ENCODE results near the gene CD83.

CD83 gene

DNA sequence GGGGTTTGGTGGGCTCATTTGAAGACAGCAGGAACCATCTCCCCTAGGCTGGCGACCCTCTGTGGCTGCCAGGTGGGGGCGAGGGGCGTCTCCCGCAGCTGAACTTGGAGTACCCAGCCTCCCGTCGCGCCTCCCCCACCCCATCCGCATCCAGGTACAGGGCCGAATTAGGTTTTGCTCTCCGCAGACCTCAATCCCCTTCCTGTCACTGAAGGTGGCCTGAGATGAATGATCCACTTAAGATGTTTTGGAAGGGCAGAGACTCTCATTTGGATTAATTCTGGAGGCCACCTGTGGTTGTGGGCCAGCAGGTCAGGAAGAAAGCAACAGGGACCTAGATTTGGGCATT, 493 bp downstream of the CD83 start:
- peaks cover 7% of the 10 kb centered on the region for H3K4me1 ChIP-seq (ENCODE audit: control insufficient read depth, insufficient read depth, low read length)
- peak overlapping the region; percentile 37 for H3K4me3 ChIP-seq (ENCODE audit: low read length)

DNA sequence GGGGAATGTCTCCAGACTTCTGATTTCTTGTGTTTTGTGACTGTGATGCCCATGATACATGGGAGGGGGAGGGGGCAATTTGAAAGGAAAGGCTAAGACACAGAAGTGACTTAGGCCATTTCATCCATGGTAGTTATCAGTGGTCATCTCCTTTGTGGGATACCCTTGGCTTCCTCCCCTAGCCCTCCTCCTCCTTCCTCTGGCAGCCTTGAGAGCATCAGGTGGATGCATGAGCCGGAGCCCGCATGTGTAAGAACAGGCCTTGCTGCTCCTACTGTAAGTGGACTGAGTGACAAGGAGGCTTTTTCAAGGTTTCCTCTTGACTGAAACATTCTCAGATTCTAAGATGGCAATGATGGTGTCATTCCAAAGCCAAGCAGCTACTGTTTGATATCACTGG, 874 bp downstream of the CD83 start:
- no peaks in the 10 kb centered on the region for H3K36me3 ChIP-seq (ENCODE audit: control insufficient read depth, insufficient read depth, low read length)
- H3K4me3 ChIP-seq (ENCODE audit: low read length), result no peak overlapping the region
- no peaks in the 10 kb centered on the region for H3K27me3 ChIP-seq (ENCODE audit: control insufficient read depth, insufficient read depth, low read length)
- peak overlapping the region; percentile 61 for H3K9ac ChIP-seq (ENCODE audit: low read length)
- H3K9me3 ChIP-seq (ENCODE audit: control insufficient read depth, low read length), result no peaks in the 10 kb centered on the region
- peaks cover 7% of the 10 kb centered on the region for H3K4me1 ChIP-seq (ENCODE audit: control insufficient read depth, insufficient read depth, low read length)

More for the DNA sequence above, 493 bp downstream of the CD83 start:
- Histone ChIP-seq H3K9ac (ENCODE audit: low read length) (peak overlapping the region; percentile 61), H3K9me3 (ENCODE audit: control insufficient read depth, low read length) (no peaks in the 10 kb centered on the region), H3K36me3 (ENCODE audit: control insufficient read depth, insufficient read depth, low read length) (no peaks in the 10 kb centered on the region), H3K27me3 (ENCODE audit: control insufficient read depth, insufficient read depth, low read length) (no peaks in the 10 kb centered on the region)

DNA sequence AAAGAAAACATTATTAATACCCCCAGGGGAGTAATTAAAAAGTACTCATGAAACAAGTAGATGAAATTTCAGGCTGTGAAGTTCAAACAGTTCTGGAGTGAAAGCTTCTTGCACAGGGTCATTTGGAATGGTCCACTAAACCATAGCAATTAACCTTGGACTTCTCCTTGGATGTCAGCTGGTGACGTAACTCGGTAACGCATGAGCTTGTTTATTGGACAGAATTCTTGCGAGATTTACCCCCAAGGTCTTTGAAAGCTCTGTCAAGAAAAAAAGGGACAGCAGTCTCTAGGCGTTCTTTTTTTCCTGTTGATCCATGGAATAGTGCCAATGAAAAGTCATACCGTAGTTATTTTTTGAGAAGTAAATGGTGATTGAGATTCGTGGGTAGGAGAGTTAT, 2.2 kb downstream of the CD83 start:
- Histone ChIP-seq H3K36me3 (ENCODE audit: control insufficient read depth, insufficient read depth, low read length) (no peaks in the 10 kb centered on the region), H3K4me3 (ENCODE audit: low read length) (no peak overlapping the region), H3K9ac (ENCODE audit: low read length) (no peak overlapping the region), H3K27me3 (ENCODE audit: control insufficient read depth, insufficient read depth, low read length) (no peaks in the 10 kb centered on the region), H3K9me3 (ENCODE audit: control insufficient read depth, low read length) (no peaks in the 10 kb centered on the region), H3K4me1 (ENCODE audit: control insufficient read depth, insufficient read depth, low read length) (peaks cover 7% of the 10 kb centered on the region)

DNA sequence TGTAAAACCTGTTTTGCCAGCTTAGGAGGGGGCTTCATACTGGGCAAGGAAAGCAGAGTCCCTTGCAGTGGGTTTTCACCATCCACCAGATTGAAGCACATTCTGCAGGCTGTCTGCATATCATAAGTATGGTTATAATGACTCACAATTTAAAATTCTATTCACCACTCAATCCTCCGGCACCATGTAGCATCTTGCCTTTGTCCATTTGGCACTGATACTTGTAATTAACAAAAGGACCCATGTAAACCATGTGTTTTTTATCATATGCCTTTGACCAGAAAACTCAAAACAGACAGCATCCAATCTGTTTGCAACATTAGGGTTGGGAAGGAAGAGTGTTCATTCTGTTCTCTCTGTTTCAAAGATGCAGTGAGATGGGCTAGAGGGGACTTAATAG, 3.0 kb downstream of the CD83 start:
- Histone ChIP-seq H3K9me3 (ENCODE audit: control insufficient read depth, low read length) (no peaks in the 10 kb centered on the region), H3K4me3 (ENCODE audit: low read length) (no peak overlapping the region), H3K4me1 (ENCODE audit: control insufficient read depth, insufficient read depth, low read length) (peaks cover 7% of the 10 kb centered on the region), H3K36me3 (ENCODE audit: control insufficient read depth, insufficient read depth, low read length) (no peaks in the 10 kb centered on the region), H3K9ac (ENCODE audit: low read length) (no peak overlapping the region), H3K27me3 (ENCODE audit: control insufficient read depth, insufficient read depth, low read length) (no peaks in the 10 kb centered on the region)

GRCh38 chr6:14121936-14122344, 4.4 kb downstream of the CD83 start:
- Histone ChIP-seq H3K4me1 (ENCODE audit: control insufficient read depth, insufficient read depth, low read length) (peaks cover 7% of the 10 kb centered on the region), H3K9me3 (ENCODE audit: control insufficient read depth, low read length) (no peaks in the 10 kb centered on the region), H3K9ac (ENCODE audit: low read length) (no peak overlapping the region), H3K4me3 (ENCODE audit: low read length) (no peak overlapping the region), H3K27me3 (ENCODE audit: control insufficient read depth, insufficient read depth, low read length) (no peaks in the 10 kb centered on the region), H3K36me3 (ENCODE audit: control insufficient read depth, insufficient read depth, low read length) (no peaks in the 10 kb centered on the region)

DNA sequence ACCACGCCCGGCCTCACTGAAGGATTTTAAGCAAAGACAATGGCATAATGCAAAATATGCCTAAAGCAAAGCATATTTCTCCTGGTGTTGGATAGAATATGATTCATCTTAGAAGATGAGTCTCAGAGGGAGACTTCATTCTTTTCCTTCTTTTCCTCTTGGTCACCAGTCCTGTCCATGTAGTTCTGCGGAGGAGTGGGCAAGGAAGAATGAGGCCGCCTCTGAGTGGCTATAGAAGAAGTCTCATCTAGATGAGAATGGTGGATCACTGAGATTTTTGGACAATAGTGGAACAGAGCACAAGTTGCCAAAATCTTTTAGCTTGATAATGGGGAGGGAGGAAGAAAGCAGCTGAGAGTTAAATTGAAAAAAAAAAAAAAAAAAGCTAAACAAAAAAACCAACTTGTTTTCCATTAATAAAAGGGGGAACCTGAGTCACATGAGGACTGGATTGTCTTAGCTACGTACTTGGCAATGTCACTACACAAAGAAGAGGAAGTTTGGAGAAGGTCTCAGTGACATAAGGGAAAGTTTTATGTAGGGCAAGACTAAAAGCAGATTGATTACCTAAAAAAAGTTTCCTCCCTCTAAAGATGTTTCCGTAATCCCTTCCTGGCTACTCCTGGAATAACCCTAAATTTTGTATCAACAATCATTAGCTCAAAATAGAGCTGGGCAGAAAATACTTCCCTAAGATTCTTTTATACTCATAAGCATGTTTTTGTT, 6.0 kb downstream of the CD83 start:
- no peaks in the 10 kb centered on the region for H3K27me3 ChIP-seq (ENCODE audit: control insufficient read depth, insufficient read depth, low read length)
- no peaks in the 10 kb centered on the region for H3K9me3 ChIP-seq (ENCODE audit: control insufficient read depth, low read length)
- no peak overlapping the region for H3K9ac ChIP-seq (ENCODE audit: low read length)
- H3K36me3 ChIP-seq (ENCODE audit: control insufficient read depth, insufficient read depth, low read length), result no peaks in the 10 kb centered on the region
- H3K4me1 ChIP-seq (ENCODE audit: control insufficient read depth, insufficient read depth, low read length), result no peaks in the 10 kb centered on the region
- no peak overlapping the region for H3K4me3 ChIP-seq (ENCODE audit: low read length)

GRCh38 chr6:14125346-14125745, 7.8 kb downstream of the CD83 start:
- no peak overlapping the region for H3K9ac ChIP-seq (ENCODE audit: low read length)
- H3K4me1 ChIP-seq (ENCODE audit: control insufficient read depth, insufficient read depth, low read length), result no peaks in the 10 kb centered on the region
- H3K27me3 ChIP-seq (ENCODE audit: control insufficient read depth, insufficient read depth, low read length), result no peaks in the 10 kb centered on the region
- H3K9me3 ChIP-seq (ENCODE audit: control insufficient read depth, low read length), result no peaks in the 10 kb centered on the region
- H3K4me3 ChIP-seq (ENCODE audit: low read length), result no peak overlapping the region
- H3K36me3 ChIP-seq (ENCODE audit: control insufficient read depth, insufficient read depth, low read length), result no peaks in the 10 kb centered on the region

GRCh38 chr6:14126191-14126590, 8.6 kb downstream of the CD83 start:
- Histone ChIP-seq H3K9me3 (ENCODE audit: control insufficient read depth, low read length) (no peaks in the 10 kb centered on the region), H3K4me1 (ENCODE audit: control insufficient read depth, insufficient read depth, low read length) (no peaks in the 10 kb centered on the region), H3K36me3 (ENCODE audit: control insufficient read depth, insufficient read depth, low read length) (no peaks in the 10 kb centered on the region), H3K27me3 (ENCODE audit: control insufficient read depth, insufficient read depth, low read length) (no peaks in the 10 kb centered on the region), H3K4me3 (ENCODE audit: low read length) (no peak overlapping the region), H3K9ac (ENCODE audit: low read length) (no peak overlapping the region)

DNA sequence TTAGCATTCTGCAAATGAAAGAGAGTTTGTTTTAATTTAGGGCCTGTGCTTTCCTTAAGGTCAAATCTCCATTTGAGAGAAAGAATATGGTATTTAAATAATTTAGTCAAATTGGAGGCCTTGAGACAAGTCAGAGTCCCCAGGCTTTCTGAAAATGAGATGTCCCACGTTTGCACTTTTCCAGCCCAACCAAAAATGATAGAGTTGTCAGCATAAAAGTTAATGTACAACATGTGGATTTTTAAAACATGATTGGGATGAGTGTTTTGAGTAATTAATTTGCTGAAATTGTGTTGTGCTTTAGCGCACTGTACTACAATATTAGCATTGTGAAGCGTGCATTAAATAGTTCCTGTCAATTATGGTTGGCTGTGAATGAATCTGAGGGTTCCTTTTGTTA, 10.0 kb downstream of the CD83 start:
- Histone ChIP-seq H3K9me3 (ENCODE audit: control insufficient read depth, low read length) (no peaks in the 10 kb centered on the region), H3K9ac (ENCODE audit: low read length) (no peak overlapping the region), H3K4me3 (ENCODE audit: low read length) (no peak overlapping the region), H3K4me1 (ENCODE audit: control insufficient read depth, insufficient read depth, low read length) (no peaks in the 10 kb centered on the region), H3K27me3 (ENCODE audit: control insufficient read depth, insufficient read depth, low read length) (no peaks in the 10 kb centered on the region), H3K36me3 (ENCODE audit: control insufficient read depth, insufficient read depth, low read length) (no peaks in the 10 kb centered on the region)

DNA sequence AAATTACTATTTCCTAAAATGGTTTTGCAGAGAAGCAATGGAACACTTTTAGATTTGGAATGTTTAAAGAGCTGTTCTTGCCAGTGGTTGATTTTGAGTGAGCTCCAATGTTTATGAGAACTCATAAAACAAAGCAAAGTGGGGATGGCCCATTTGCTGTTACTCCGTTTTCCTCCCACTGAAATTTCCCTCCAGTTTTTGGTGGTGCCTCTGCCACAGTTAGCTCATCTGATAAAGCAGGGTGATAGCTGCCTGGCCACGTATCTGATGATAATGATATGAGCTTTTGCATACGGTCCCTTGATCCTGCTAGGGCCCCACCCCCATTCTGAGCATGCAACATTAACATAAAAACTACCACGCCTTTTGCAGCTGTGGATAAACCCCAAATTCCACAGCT, 10.4 kb downstream of the CD83 start:
- no peaks in the 10 kb centered on the region for H3K9me3 ChIP-seq (ENCODE audit: control insufficient read depth, low read length)
- no peak overlapping the region for H3K9ac ChIP-seq (ENCODE audit: low read length)
- H3K27me3 ChIP-seq (ENCODE audit: control insufficient read depth, insufficient read depth, low read length), result no peaks in the 10 kb centered on the region
- H3K4me3 ChIP-seq (ENCODE audit: low read length), result no peak overlapping the region
- no peaks in the 10 kb centered on the region for H3K4me1 ChIP-seq (ENCODE audit: control insufficient read depth, insufficient read depth, low read length)
- no peaks in the 10 kb centered on the region for H3K36me3 ChIP-seq (ENCODE audit: control insufficient read depth, insufficient read depth, low read length)

DNA sequence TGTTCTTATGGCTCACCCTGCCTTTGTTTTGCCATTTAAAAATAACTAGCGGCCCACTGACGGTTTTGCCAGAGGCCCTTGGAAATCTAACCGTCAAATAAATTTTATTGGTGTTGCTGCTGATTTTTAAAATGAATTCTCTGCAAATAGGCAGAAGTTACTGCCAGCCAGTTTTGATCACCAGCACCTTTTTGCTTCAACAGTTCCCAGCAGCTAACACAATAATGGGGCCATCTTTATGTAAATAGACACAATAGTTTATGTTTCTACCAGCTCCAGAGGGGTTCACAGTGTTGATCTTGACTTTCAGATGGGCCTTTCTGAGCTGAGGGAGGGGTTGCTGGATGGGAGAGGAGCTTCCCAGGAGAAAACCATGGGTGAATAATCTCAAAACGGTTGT, 11.2 kb downstream of the CD83 start:
- no peaks in the 10 kb centered on the region for H3K4me1 ChIP-seq (ENCODE audit: control insufficient read depth, insufficient read depth, low read length)
- no peaks in the 10 kb centered on the region for H3K27me3 ChIP-seq (ENCODE audit: control insufficient read depth, insufficient read depth, low read length)
- no peak overlapping the region for H3K4me3 ChIP-seq (ENCODE audit: low read length)
- H3K9me3 ChIP-seq (ENCODE audit: control insufficient read depth, low read length), result no peaks in the 10 kb centered on the region
- no peaks in the 10 kb centered on the region for H3K36me3 ChIP-seq (ENCODE audit: control insufficient read depth, insufficient read depth, low read length)
- no peak overlapping the region for H3K9ac ChIP-seq (ENCODE audit: low read length)

DNA sequence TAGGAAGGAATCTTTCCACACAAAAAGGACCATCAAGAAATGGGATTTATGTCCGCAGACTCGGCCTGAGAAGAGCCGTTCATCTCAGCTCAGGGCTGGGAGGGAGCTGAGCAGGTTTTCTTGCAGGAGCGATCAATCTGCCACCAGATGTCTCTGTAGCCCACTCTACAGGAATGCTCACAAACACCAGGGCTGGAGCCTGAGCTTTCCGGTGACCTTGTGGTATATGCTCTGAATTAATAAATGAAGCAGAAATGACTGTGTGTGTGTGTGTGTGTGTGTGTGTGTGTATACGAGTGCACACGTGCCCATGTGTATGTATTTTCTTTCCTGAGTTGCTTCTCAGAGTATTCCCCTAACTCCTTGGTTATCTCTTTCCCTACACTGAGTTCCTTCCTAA, 12.0 kb downstream of the CD83 start:
- no peaks in the 10 kb centered on the region for H3K4me1 ChIP-seq (ENCODE audit: control insufficient read depth, insufficient read depth, low read length)
- no peak overlapping the region for H3K9ac ChIP-seq (ENCODE audit: low read length)
- no peaks in the 10 kb centered on the region for H3K27me3 ChIP-seq (ENCODE audit: control insufficient read depth, insufficient read depth, low read length)
- no peaks in the 10 kb centered on the region for H3K36me3 ChIP-seq (ENCODE audit: control insufficient read depth, insufficient read depth, low read length)
- no peak overlapping the region for H3K4me3 ChIP-seq (ENCODE audit: low read length)
- H3K9me3 ChIP-seq (ENCODE audit: control insufficient read depth, low read length), result no peaks in the 10 kb centered on the region

All from mucosa of stomach (tissue), 1 donor.